ENCODE results near the gene SPIN1.

SPIN1 gene

GRCh38 chr9:88364706-88365105 is 23.5 kb upstream of the SPIN1 start:
- TF ChIP-seq TCF12 (IDR thresholded peaks at IDR 0.05; ENCODE audit: low read depth) (no peak), YY1 (IDR thresholded peaks at IDR 0.05; ENCODE audit: low read depth) (no peak), REST (IDR thresholded peaks at IDR 0.05; ENCODE audit: low read depth) (no peak), CREB1 (IDR thresholded peaks at IDR 0.05; ENCODE audit: low read depth) (no peak), EP300 (IDR thresholded peaks at IDR 0.05; ENCODE audit: borderline replicate concordance) (no peak), FOXM1 (IDR thresholded peaks at IDR 0.05; ENCODE audit: borderline replicate concordance, low read depth) (no peak), TAF1 (IDR thresholded peaks at IDR 0.05; ENCODE audit: low read depth) (no peak), NFIC (IDR thresholded peaks at IDR 0.05) (no peak), TEAD4 (IDR thresholded peaks at IDR 0.05) (no peak), EGR1 (IDR thresholded peaks at IDR 0.05) (no peak), CEBPB (IDR thresholded peaks at IDR 0.05) (no peak), ZBTB7A (IDR thresholded peaks at IDR 0.05; ENCODE audit: low read depth) (no peak)

DNA sequence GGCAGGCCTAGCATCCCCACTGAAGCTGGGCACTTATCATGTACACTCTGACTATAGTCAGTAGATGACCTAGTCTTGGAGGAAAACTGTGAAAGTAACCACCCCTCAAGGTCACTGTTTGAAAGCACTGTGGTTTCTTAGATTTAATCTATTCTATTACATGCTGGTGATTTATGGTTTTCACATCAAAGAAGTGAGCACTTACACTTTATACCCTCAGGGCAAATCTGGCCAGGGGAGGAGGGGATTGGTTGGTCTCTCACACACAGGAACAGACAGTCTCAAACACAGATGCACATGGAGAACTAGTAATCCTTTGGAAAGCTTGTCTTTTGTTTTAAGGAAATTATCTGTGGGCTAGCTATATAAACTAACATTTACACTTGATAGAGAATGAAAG is 17.9 kb upstream of the SPIN1 start:
- TF ChIP-seq TCF12 (IDR thresholded peaks at IDR 0.05; ENCODE audit: low read depth) (no peak), TAF1 (IDR thresholded peaks at IDR 0.05; ENCODE audit: low read depth) (no peak), TEAD4 (IDR thresholded peaks at IDR 0.05) (no peak), EP300 (IDR thresholded peaks at IDR 0.05; ENCODE audit: borderline replicate concordance) (no peak), REST (IDR thresholded peaks at IDR 0.05; ENCODE audit: low read depth) (no peak), YY1 (IDR thresholded peaks at IDR 0.05; ENCODE audit: low read depth) (no peak), ZBTB7A (IDR thresholded peaks at IDR 0.05; ENCODE audit: low read depth) (no peak), CREB1 (IDR thresholded peaks at IDR 0.05; ENCODE audit: low read depth) (no peak), EGR1 (IDR thresholded peaks at IDR 0.05) (no peak)
- TF ChIP-seq, protein P1, sequence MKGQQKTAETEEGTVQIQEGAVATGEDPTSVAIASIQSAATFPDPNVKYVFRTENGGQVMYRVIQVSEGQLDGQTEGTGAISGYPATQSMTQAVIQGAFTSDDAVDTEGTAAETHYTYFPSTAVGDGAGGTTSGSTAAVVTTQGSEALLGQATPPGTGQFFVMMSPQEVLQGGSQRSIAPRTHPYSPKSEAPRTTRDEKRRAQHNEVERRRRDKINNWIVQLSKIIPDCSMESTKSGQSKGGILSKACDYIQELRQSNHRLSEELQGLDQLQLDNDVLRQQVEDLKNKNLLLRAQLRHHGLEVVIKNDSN (IDR thresholded peaks at IDR 0.05) = no peak

GRCh38 chr9:88372103-88372654 is 16.1 kb upstream of the SPIN1 start:
- TF ChIP-seq CEBPB (IDR thresholded peaks at IDR 0.05) (peak; percentile 72; the same call in 1 of the 2 replicates), TAF1 (IDR thresholded peaks at IDR 0.05; ENCODE audit: low read depth) (no peak), ZBTB7A (IDR thresholded peaks at IDR 0.05; ENCODE audit: low read depth) (no peak), EGR1 (IDR thresholded peaks at IDR 0.05) (no peak), TCF12 (IDR thresholded peaks at IDR 0.05; ENCODE audit: low read depth) (no peak), REST (IDR thresholded peaks at IDR 0.05; ENCODE audit: low read depth) (no peak), EP300 (IDR thresholded peaks at IDR 0.05; ENCODE audit: borderline replicate concordance) (0 out of 2 replicates have a peak, but pooled peaks have one; percentile 21)
- TF ChIP-seq, protein P2, sequence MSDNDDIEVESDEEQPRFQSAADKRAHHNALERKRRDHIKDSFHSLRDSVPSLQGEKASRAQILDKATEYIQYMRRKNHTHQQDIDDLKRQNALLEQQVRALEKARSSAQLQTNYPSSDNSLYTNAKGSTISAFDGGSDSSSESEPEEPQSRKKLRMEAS (IDR thresholded peaks at IDR 0.05) = no peak
- TF ChIP-seq, protein P1 (IDR thresholded peaks at IDR 0.05) = no peak

DNA sequence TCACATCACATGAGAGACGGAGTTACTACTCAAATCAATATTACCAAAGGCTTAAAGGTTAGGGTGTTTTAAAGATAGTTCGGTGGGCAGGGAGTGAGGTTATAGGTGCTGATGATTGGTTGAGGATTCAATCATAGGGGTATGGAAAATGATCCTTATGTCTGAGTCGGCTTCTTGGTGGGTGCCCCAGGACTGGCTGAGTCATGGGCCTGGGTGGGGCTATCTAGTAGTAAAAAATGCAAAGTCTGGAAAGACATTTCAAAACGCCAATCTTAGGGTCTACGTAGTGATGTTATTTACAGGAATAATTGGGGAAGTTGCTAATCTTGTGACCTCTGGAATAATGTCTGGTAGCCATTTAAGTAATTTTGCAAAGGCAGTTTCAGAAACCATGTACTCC is 15.2 kb upstream of the SPIN1 start:
- TF ChIP-seq EGR1 (IDR thresholded peaks at IDR 0.05) (no peak), TEAD4 (IDR thresholded peaks at IDR 0.05) (no peak), RAD21 (IDR thresholded peaks at IDR 0.05; ENCODE audit: low read depth) (no peak)
- TF ChIP-seq, protein P1 (IDR thresholded peaks at IDR 0.05) = no peak

GRCh38 chr9:88378317-88378716 is 9.9 kb upstream of the SPIN1 start:
- TF ChIP-seq TEAD4 (IDR thresholded peaks at IDR 0.05) (no peak), TAF1 (IDR thresholded peaks at IDR 0.05; ENCODE audit: low read depth) (no peak), CEBPB (IDR thresholded peaks at IDR 0.05) (no peak), CREB1 (IDR thresholded peaks at IDR 0.05; ENCODE audit: low read depth) (no peak), REST (IDR thresholded peaks at IDR 0.05; ENCODE audit: low read depth) (no peak), FOXM1 (IDR thresholded peaks at IDR 0.05; ENCODE audit: borderline replicate concordance, low read depth) (no peak), EP300 (IDR thresholded peaks at IDR 0.05; ENCODE audit: borderline replicate concordance) (no peak), RAD21 (IDR thresholded peaks at IDR 0.05; ENCODE audit: low read depth) (no peak), YY1 (IDR thresholded peaks at IDR 0.05; ENCODE audit: low read depth) (no peak), TCF12 (IDR thresholded peaks at IDR 0.05; ENCODE audit: low read depth) (no peak), EGR1 (IDR thresholded peaks at IDR 0.05) (no peak)
- TF ChIP-seq, protein P1 (IDR thresholded peaks at IDR 0.05) = no peak
- TF ChIP-seq, protein P2 (IDR thresholded peaks at IDR 0.05) = no peak
